Neural progenitor cell (in vitro differentiated cells): ENCODE measurements around the gene TUBA4B.

Experiments
- EZH2 ChIP-seq: fragments of 200-600 bp; sonication (generic); IDR thresholded peaks from 2 replicates; pipeline ENCODE4 v1.6.1; 2017; ENCODE audit warnings: antibody characterized with exemption, mild to moderate bottlenecking, moderate library complexity
- EZH2phosphoT487 ChIP-seq: fragments of 200-600 bp; sonication (generic); IDR thresholded peaks from 2 replicates; pipeline ENCODE4 v1.6.1; 2017; ENCODE audit warnings: antibody characterized with exemption
- TF ChIP-seq, protein P1 (sequence below): fragments of 200-600 bp; sonication (generic); IDR thresholded peaks from 2 replicates; pipeline ENCODE4 v1.5.1; 2017; ENCODE audit warnings: antibody characterized with exemption, mild to moderate bottlenecking

DNA sequence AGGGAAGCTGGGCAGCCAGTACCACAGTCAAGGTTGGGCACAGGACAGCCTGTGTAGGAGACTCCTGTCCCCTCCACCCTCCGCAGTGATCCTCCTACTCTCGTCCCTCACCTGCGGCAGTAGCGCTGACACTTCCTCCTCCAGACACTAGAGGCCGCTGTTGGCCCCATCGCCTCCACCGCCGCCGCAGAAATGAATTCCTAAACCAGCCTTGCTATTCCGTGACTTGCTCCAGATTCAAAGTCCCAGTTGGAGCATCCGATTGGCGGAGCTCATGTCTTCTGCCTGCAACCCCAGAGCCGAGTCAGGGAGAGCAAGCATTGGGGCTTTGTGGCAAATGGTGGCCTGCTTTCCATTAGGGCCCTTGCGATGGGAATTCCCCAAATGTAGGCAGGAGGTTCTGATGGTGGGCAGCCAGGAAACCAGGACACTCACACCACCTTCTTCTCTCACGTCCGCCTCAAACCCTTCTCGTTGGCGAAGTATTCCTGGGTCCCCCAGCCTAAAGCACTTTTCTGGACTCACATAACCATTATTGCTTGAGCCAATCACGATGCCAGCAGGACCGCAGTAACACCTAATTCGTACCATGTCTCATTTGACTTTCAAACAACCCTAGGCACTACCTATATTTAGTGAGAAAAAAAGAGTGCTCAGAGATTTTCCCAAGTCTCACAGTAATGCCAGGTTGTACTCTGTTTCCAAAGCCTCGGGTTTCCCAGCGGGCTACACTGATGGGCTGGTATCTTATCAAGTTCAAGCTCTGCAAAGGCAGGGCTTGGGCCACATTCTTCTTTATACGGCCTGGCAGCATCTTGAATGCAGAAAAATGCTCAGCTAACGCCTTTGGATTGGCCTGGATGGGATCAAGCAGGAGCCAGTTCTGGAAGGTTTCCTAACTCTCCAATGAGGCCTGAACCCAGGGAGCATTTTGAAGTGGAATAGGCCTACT, 24.9 kb downstream of the TUBA4B start:
- TF ChIP-seq, protein P1, sequence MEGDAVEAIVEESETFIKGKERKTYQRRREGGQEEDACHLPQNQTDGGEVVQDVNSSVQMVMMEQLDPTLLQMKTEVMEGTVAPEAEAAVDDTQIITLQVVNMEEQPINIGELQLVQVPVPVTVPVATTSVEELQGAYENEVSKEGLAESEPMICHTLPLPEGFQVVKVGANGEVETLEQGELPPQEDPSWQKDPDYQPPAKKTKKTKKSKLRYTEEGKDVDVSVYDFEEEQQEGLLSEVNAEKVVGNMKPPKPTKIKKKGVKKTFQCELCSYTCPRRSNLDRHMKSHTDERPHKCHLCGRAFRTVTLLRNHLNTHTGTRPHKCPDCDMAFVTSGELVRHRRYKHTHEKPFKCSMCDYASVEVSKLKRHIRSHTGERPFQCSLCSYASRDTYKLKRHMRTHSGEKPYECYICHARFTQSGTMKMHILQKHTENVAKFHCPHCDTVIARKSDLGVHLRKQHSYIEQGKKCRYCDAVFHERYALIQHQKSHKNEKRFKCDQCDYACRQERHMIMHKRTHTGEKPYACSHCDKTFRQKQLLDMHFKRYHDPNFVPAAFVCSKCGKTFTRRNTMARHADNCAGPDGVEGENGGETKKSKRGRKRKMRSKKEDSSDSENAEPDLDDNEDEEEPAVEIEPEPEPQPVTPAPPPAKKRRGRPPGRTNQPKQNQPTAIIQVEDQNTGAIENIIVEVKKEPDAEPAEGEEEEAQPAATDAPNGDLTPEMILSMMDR: peak; percentile 94
- TF ChIP-seq EZH2: peak; percentile 55
- no peak for TF ChIP-seq EZH2phosphoT487
